HG02763 (cell line): ENCODE data around the gene TEX53.

Source experiments
- ATAC-seq: cut with Tn5 transposase; IDR thresholded peaks from one replicate; pipeline ENCODE4 v1.9.1; 2021; ENCODE audit warnings: mild to moderate bottlenecking, moderate library complexity; ENCODE audit not compliant: unreplicated experiment

Gene TEX53

DNA sequence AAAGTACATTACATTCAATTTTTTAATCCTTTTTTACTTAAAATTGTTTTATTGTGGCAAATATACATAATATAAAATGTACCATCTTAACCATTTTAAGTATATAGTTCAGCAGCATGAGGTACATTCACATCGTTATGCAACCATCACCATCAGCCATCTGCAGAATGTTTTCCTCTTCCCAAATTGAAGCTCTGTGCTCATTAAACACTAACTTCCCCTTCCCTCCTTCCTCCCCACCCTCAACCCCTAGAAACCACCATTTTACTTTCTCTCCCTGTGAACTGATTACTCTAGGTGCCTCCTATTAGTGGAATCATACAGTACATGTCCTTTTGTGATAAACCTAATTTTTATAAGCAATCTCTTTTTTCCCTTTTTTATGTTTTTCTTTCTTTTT is 15.6 kb downstream of the TEX53 start:
- no peak for ATAC-seq

DNA sequence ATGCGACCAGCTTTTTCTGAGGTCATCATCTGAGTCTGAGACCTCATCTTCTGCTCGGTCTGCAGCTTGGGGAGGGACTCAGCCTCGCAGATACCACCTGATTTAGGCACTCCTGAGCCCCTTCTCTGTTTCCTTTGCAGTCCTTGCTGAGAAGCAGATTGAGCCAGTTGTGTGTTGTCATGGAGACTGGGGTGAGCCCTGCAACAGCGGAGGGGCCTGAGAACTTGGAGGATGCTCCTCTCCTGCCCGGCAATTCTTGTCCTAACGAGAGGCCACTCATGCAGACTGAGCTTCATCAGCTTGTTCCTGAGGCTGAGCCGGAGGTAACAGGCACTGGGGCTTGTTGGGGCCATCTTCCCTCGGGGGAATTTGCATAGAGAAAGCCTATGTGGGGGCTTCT is 19.2 kb downstream of the TEX53 start:
- ATAC-seq: no peak

- no peak for ATAC-seq
Measured at GRCh38 chr9:114634387-114634786, 23.2 kb downstream of the TEX53 start.

- no peak for ATAC-seq
Measured at GRCh38 chr9:114633438-114634089, 24.0 kb downstream of the TEX53 start.

- ATAC-seq: no peak
Measured at GRCh38 chr9:114631166-114631565, 26.4 kb downstream of the TEX53 start.

GRCh38 chr9:114629563-114630090 is 28.0 kb downstream of the TEX53 start:
- no peak for ATAC-seq

DNA sequence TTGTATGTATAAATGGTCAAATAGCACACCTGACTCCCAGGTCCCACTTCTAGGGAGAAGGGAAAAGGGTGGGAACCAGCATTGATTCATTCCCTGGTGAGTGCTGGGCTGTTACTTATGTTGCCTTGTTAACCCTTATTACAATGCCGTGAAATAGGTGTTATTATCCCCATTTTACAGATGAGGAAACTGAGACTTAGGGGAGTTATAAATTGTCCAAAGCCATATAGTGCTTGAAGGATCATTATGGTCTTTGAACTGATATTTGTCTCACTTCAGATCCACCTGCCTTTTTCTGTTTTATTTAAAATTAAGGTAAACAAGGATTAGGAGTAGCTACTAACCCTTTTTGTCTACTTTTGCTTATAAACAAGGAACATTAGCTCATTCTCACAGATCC is 30.1 kb downstream of the TEX53 start:
- no peak for ATAC-seq

DNA sequence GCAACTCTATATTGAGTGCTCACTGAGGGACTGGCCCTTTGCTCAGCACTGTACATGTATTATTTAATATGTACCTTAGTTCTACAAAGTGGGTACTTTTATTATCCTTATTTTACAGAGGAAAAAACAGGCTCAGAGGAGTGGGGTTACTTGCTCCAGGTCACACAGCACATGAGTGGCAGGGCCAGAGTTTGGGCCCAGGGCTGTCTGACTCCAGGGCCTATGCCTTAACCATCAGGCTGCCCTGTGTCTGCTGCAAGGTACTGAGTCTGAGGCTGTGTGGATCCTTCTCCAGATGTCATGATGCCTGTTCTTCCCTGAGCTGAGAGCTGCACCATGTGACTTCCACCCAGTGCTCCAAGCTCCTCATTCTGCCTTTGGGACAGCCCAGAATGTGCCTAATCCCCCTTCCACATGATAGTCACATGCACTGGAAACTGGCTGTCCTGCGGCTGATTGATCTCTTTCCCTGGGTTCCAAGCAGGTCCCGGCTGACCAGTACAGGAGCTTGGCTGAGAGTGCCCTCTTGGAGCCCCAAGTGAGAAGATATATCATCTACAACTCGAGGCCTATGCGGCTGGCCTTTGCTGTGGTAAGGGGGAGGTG is 31.1 kb downstream of the TEX53 start:
- ATAC-seq: no peak

GRCh38 chr9:114624677-114625076 is 32.9 kb downstream of the TEX53 start:
- no peak for ATAC-seq

- ATAC-seq: no peak
Measured at GRCh38 chr9:114621975-114622609, 35.5 kb downstream of the TEX53 start.

DNA sequence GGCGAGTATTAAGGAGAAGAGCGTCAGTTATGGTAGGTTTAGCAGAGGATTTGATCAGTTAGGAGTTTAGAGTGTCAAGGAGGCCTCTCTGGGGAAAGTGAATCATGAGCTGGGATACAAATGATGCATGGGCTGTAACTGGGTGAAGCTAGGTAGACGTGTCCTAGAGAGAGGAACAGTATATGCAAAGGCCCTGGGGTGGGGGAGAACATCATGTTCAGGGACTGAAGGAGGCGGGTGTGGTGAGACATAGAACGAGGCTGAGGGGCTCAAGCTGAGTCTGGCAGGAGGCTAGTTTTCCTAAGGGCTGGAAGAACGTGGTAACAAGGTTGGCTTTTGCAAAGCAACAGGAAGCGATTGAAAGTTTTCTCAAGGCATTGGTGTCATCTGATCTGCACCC is 36.0 kb downstream of the TEX53 start:
- no peak for ATAC-seq

- no peak for ATAC-seq
Measured at GRCh38 chr9:114619191-114619761, 38.3 kb downstream of the TEX53 start.

DNA sequence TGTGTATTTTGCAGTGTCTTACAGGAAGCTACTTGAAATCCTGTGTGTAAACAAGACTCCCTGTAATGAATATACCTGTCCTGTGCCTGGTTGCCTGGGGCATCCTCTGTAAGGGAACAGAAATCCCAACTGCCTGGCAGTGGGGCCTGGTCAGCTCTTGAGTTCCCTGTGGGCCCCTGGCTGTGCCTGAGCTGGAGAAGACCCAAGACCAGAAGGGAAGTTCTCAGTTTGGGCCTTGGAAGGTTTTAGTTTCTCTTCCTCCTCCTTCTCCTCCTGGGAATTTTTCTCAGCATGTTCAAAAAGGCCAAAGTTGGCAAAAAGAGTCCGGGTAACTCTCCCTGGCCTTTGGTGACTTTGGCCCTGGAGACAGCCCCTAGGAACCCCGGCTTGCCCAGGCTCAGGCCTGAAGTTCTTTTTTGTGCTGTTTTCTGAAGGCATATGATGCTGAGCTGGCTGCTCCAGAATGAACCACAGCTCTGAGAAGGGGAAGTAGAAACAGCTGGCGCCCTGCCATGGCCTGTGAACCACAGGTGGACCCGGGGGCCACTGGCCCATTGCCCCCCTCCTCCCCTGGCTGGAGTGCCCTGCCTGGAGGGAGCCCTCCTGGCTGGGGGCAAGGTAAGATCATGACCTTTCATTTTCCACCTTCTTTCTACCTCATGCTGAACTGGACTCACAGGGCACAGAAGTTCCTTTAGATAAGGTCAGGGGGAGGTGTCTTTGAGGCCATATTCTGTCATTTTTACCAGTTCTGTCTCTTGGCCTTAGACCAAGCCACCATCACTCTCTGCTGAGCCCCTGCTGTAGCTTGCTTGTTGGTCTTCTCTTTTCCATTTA is 40.7 kb downstream of the TEX53 start:
- peak; percentile 62 for ATAC-seq

DNA sequence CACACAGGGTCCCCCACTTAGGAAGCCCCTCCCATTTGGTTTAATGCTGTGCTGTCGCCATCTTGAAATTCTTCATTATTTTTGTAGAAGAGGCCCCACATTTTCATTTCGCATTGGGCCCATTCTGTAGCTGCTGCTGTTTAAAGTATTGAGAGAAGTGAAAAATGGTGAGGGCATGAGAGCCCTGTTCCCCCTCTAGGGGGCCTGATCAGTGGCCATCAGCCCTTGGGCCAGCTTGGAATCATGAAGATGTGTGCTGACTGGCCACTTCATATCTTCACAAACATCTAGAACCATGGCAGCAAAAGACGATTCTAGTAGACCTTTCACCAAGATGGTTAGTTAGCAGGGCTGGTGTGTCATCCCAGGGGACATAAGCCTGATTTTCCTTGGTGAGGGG is 43.2 kb downstream of the TEX53 start:
- ATAC-seq: no peak

DNA sequence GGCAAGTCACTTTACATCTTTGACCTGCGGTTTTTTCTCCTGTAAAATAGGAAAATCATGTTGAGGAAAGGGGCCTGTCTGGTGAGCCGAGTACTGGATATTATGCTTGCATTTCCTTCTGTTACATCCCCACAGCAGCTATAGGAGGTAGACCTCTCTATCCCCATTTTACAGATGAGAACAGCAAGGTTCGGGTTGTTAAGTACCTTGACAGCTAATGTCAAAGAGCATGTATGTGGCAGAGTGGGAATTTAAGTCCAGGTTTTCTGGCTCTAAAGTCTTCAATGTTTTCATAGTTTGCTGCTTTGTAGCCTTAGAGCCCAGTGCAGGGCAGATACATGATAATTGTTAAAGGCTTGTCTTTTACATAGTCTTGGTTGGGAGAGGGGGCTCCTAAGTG is 43.7 kb downstream of the TEX53 start:
- no peak for ATAC-seq

DNA sequence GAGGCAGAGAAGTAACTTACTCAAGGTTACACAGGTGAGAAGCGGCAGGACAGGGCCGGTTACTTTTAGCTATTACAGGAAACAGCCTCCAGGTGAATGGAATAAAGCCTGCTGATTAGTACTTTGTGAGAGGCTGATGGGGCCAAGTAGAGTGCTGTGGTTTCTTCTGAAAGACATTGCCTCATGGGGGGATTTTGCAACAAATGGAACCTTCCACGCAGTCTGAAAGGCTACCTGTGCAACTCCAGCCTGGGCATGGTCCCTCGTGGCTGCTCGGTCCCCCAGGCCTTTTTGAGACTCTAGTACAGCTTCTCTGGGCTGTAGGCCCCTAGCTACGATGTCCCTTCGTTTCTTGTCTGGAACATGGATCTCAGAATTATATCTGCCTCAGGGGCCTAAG is 44.5 kb downstream of the TEX53 start:
- ATAC-seq: no peak

- no peak for ATAC-seq
Measured at GRCh38 chr9:114612272-114612923, 45.2 kb downstream of the TEX53 start.

GRCh38 chr9:114611516-114612271 is 45.9 kb downstream of the TEX53 start:
- ATAC-seq: peak; percentile 35

DNA sequence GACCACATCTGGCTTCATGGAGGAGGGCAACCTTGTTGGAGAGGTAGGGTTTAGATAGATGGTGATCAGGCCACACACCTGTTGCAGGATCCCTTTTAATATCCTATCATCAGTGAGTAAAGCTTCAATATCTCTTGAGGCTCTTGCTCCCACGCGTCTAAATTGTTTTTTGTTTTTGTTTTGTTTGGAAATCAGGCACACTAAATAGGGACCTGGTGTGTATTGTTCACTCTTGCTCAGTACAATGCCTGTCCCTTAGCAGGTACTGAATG is 49.1 kb downstream of the TEX53 start:
- ATAC-seq: no peak
